NCI-H82 (cell line): ENCODE results near the gene TBC1D22B.
A peak's percentile ranks its signal among the peaks of the same experiment; 100 is the strongest.
"Not testable (repeated sequence)": the region's sequence is repeated elsewhere in the genome, so short reads cannot be mapped to it uniquely, and the experiment has no call there.

ENCODE experiments used
- DNase-seq: peaks from one replicate; lab custom pipeline; 2025; lab: John Stamatoyannopoulos, UW

The TBC1D22B gene

GRCh38 chr6:37269105-37269504 lies 11.5 kb downstream of the TBC1D22B start:
- DNase-seq, result no peak

DNA sequence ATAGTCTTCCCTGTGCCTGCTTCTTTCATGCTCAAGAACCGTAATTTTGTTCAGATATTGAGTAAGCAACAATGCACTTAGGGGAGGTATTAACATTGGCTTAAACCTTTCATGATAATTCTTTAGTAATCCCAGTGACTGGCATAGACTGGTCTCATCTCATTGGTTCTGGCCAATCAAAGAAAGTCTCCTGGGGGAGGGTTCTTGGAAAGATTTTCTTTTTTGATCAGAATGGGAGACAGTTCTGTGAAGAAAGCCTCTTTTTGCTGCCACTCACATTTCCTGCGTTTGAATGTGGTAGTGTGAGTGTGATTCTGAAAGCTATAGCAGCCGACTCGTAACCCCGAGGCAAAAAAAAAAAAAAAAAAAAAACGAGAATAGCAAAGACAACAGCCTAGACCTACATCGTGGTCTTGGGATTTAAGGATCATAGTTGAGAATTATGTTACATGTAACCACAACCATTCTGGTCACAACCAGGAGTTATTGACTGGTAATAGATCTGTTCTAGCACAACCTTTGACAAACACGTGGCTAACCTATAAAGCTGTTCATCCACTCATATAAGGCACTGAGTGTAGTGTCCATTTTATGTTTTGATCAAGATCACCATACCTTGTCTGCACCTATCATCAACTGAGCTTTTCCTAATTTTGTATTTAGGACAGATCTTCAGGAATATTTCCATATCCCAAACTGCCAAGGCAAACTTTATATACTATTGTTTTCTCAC lies 15.4 kb downstream of the TBC1D22B start:
- peak; percentile 79 for DNase-seq

DNA sequence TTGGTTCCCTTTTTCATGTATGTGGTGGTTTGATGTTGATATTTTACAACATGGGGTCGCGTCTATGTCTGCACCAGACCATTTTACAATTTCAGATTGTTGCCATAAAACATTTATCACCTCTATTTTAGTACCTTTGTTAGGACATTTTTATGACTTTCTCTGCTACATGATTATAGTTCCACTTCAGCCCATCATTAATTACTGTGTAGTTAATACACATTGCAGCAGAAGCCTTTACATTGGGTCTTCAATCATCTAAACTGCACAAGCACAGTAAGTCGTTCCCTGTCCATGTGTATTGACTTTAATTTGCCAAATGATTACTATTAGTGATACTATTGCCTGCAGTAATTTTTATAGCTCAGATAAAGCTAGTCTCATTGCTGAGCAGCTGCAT lies 16.1 kb downstream of the TBC1D22B start:
- DNase-seq, result no peak

DNA sequence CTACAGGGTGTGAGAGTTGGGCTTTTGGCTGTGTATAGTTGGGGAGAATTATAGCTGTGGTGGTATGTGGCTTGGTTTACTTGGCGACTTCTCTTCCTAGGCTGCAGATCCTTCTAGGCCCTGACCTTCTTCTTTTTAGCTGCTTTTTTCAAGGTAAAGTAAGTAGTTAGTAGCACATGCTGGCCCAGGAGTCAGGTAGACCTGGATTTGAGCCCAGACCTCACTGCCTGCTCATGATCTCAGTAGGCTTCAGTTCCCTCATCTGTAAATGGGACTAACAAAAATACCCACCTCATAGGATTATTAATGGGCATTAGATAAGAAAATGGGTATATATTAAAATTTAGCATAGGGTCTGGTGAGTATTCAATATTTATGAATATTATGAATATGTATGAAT lies 17.8 kb downstream of the TBC1D22B start:
- no peak for DNase-seq

- DNase-seq, result no peak
These were observed 19.4 kb downstream of the TBC1D22B start for GRCh38 chr6:37277001-37277409.

DNA sequence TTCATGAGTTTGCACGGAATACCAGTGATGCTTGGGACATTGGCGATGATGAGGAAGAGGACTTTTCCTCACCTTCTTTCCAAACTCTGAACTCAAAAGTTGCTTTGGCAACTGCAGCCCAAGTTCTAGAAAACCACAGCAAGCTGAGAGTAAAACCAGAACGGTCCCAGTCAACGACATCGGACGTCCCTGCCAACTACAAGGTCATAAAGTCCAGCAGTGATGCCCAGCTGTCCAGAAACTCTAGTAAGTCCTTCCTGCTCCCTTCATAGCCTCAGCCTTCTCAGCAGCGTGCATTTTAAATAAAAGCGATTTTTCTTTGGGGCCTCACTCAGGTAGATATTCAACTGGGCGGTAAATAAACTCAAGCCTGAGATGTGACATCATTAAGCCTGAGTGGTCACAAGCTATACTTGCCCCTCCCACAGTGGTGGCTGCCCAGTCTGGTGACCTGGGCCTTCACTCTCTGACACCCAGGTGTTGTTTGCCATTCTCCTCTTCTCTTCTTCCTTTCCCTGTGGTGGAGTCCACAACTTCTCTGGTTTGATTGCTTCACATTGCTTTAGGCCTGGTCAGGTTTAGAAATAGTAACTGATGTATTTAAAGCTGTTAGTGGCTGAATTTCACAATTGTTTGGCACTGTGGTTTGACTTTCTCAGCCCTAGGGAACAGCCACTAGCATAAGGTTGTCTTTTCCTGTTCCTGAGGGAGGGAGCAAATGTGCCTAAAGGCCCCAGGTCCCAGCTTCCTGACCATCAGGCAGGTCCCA lies 22.0 kb downstream of the TBC1D22B start:
- DNase-seq, result no peak

GRCh38 chr6:37280162-37280887 lies 22.8 kb downstream of the TBC1D22B start:
- peak; percentile 30 for DNase-seq

DNA sequence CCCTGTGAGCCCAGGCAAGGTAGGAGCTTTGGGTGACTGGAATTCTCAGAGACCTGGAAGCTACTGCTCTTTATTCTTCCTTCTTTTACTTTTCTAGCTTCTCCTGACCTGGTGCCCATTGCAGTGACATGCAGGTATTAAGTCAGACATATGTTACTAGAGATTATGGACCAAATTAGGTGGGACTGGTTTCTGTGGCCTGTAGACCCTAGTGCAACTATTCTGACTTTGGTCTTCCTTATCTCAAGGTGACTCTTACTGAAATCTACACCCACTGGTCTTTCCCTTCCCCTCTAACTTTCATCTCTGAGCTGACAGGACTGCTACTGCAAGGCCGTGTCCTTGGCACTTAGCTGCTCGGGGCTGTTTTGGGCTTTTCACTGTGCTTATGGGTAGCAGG lies 24.8 kb downstream of the TBC1D22B start:
- DNase-seq, result no peak

- no peak for DNase-seq
These were observed 25.7 kb downstream of the TBC1D22B start for GRCh38 chr6:37283268-37283667.

DNA sequence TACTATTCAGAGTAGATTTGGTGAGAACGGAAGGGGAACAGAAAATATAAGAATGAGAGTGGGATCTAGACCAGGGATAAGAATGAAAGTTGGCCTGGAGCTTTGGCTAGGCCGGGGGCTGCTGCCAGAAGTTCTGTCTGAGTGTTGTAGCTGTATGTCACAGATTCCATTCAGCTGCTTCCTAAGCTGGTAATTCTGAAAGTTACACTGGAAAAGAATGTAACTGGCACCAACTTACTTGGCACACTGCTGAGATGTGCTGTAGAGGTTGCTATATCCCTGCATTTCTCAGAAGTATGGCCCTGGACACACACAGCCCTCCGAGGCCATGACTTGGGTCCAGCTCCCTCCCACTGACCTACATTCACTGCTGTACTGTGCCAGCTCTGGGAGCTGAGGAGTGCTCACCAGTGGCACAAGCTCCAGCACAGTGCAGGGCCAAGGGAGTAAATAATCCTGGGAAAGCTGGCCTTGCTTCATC lies 26.1 kb downstream of the TBC1D22B start:
- no peak for DNase-seq

GRCh38 chr6:37284781-37285180 lies 27.2 kb downstream of the TBC1D22B start:
- DNase-seq, result no peak

- DNase-seq, result no peak
These were observed 28.3 kb downstream of the TBC1D22B start for GRCh38 chr6:37285861-37286311.

DNA sequence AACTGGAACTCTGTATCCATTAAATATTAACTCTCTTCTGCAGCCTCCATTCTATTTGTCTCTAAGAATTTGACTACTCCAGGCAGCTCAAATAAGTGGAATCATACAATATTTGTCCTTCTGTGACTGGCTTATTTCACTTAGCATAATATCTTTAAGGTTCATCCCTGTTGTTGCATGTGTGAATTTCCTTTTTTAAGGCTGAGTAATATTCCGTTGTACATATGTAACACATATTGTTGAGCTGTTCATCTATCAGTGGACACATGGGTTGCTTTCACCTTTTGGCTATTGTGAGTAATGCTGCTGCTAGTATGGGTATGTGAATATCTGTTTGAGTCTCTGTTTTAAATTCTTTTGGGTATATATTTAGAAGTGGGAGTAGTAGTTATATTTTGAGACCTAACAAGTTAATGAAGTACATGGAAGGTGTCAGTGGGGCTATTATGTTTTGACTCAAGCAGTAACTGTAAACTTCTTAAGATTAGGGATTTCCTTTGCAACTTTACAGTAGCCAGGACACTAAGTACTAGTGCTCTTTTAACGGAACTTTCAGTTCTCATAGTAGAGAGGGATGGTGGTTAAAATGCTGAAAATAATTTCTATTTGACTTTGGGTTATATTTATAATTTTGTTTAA lies 30.1 kb downstream of the TBC1D22B start:
- DNase-seq, result no peak

- no peak for DNase-seq
These were observed 30.7 kb downstream of the TBC1D22B start for GRCh38 chr6:37288247-37288646.

DNA sequence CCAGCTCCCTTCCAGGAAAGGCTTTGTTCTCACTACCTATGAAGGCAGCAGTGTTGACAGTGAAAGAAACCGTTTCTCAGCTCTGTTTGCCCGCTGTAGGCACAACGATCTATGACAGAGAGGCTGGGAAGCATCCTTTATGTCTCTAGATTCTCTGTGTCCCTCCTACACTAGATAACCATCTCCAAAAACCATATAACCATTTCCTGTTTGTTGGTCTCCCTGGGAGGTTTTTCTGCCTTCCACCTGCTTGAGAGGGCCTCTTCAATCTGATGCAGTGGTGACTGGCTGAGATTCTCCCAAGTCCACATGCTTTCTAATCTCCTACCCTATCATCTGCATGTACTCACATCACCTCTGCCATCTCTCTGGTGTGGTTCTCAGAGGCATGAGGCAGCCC lies 32.4 kb downstream of the TBC1D22B start:
- DNase-seq, result no peak

DNA sequence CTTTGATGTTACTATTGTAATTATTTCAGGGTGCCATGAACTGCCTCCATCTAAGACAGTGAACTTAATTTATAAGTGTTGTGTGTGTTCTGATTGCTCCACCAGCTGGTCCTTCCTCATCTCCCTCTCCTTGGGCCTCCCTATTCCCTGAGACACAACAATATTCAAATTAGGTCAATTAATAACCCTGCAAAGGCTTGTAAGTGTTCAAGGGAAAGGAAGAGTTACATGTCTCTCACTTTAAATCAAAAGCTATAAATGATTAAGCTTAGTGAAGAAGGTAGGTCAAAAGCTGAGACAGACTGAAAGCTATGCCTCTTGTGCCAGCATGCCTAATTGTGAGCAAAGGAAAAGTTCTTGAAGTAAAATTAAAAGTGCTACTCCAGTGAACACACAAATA lies 35.9 kb downstream of the TBC1D22B start:
- DNase-seq, result no peak

DNA sequence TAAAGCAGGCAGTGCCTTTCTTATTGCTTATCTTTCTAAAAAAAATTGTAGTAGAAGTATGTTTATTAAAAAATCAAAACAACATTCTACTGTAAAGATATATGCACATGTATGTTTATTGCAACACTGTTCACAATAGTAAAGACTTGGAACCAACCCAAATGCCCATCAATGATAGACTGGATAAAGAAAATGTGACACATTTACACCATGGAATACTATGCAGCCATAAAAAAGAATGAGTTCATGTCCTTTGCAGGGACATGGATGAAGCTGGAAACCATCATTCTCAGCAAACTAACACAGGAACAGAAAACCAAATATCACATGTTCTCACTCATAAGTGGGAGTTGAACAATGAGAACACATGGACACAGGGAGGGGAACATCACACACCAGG lies 40.1 kb downstream of the TBC1D22B start:
- not testable (repeated sequence) for DNase-seq

DNA sequence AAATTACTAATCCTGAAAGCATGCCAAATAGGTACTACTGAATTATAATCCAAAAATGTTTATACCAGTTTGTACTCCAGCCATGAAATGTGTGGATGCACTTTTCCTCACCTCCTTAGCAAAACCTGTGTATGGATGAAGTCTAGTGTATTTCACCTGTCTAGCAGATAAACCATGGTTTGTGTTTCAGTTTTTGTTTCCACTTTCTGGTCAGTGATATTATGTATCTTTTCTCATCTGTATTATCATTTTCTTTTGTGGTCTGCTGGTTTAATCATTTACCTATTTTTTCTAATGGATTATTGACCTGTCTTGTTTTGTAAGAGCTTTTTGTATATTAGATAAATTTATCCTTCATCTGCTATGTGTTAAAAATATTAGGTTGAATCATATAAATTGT lies 41.4 kb downstream of the TBC1D22B start:
- DNase-seq, result no peak

GRCh38 chr6:37299990-37300389 lies 42.4 kb downstream of the TBC1D22B start:
- no peak for DNase-seq

DNA sequence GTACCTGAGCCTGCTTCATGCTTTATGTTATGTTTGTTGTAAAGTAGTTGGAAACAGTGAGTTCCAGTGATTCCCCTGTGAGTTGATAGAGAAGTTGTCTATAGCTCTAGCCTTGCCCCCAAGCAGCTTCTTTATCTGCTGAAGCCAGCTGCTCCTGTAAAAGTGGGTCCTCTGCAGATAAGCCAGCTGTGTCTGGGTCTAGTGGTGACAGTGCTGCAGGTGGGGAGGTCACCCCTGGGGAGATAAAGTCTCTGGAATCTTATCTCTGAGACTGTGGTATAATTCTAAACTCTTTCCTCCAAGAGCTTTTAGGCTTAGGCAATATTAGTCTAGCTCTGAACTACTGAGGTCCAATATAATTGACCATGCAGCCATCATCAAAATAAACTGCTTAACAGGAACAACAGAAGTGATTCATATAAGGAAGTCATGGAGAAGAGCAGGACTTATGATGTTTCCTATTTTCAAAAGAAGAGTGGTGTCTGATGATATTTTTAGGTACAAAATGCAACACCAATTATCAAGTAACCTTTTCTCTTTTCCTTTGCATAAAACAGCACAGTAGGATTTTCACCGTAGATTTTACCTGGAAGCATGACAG lies 44.6 kb downstream of the TBC1D22B start:
- no peak for DNase-seq

GRCh38 chr6:37303091-37303660 lies 45.6 kb downstream of the TBC1D22B start:
- DNase-seq, result no peak
